ENCODE data around the gene LCLAT1.

LCLAT1 gene

DNA sequence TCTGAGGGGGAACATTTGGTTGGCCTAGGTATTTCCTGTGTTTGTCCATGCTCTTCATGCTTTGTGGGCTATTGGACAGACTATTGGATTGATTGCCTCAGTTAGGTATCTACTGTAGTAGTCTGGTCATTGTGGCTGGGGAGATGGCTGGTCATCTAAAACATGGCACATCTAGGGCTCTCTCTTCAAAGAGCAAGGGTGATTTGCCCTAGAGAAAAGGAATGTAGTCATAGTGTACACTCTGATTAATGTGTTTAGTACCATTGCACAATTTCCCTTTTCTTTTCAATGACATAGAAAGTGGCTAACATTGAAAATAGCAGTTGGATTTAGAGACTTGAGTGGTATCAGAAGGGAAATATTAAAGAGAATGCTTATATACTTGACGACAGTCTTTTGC, 114.3 kb downstream of the LCLAT1 start:
- no peak overlapping the region for H3K27ac ChIP-seq (ENCODE audit: extremely low read depth, low read depth, low read length)
- TF ChIP-seq, protein P1, sequence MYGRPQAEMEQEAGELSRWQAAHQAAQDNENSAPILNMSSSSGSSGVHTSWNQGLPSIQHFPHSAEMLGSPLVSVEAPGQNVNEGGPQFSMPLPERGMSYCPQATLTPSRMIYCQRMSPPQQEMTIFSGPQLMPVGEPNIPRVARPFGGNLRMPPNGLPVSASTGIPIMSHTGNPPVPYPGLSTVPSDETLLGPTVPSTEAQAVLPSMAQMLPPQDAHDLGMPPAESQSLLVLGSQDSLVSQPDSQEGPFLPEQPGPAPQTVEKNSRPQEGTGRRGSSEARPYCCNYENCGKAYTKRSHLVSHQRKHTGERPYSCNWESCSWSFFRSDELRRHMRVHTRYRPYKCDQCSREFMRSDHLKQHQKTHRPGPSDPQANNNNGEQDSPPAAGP (tag by site-specific recombination; IDR thresholded peaks at IDR 0.05): no peak
- CTCF ChIA-PET: interaction anchor here (0.6 to 1.4 kb wide), 4 partner anchors 16 to 396 kb away, joined by 3 to 7 read pairs (median 4); no protein-coding TSS in a partner anchor
- H3K36me3 ChIP-seq (ENCODE audit: control insufficient read depth in 2 of 2, insufficient read depth in 1 of 2, low read length in 2 of 2): peaks cover 0 to 10% of the 10 kb centered on the region in 2 experiments; a peak in 1 of 3 replicates
- H3K4me1 ChIP-seq (ENCODE audit: control insufficient read depth, insufficient read depth, low read length): no peaks in the 10 kb centered on the region
- no peaks in the 10 kb centered on the region for H3K9me3 ChIP-seq (ENCODE audit: control insufficient read depth, insufficient read depth, low read depth, low read length)
- H3K4me3 ChIP-seq (ENCODE audit: low read depth, low read length): no peak overlapping the region
- POLR2A ChIA-PET: no interaction called here

DNA sequence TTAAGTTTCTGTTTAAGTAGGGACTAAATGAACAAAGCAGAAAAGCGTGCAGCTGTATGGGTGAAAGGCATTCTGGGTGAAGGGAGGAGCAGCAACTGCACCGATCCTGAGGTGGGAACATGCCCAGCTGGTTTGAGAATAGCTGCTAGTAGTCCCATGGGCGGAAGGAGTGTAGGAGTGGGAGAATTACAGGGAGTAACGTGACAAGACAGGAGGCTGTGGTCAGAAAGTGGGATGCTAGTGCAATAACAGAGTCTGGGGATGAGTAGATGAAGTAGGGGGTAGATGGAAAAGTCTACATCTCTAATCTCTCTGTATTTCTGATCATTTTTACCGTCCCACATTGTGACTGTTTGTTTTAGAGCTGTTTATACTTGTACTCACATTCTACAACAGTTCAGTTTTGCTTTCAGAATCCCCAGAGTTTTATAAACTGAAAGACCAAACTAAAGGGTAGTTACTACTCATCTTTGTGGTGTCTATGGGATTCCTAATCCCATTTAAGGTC, 118.9 kb downstream of the LCLAT1 start:
- Histone ChIP-seq H3K36me3 (ENCODE audit: control insufficient read depth in 2 of 2, insufficient read depth in 1 of 2, low read length in 2 of 2) (peaks cover 0 to 16% of the 10 kb centered on the region in 2 experiments; a peak in 2 of 3 replicates), H3K9me3 (ENCODE audit: control insufficient read depth, insufficient read depth, low read depth, low read length) (no peaks in the 10 kb centered on the region), H3K27ac (ENCODE audit: extremely low read depth, low read depth, low read length) (no peak overlapping the region), H3K4me3 (ENCODE audit: low read depth, low read length) (no peak overlapping the region), H3K4me1 (ENCODE audit: control insufficient read depth, insufficient read depth, low read length) (no peaks in the 10 kb centered on the region)
- TF ChIP-seq, protein P2, sequence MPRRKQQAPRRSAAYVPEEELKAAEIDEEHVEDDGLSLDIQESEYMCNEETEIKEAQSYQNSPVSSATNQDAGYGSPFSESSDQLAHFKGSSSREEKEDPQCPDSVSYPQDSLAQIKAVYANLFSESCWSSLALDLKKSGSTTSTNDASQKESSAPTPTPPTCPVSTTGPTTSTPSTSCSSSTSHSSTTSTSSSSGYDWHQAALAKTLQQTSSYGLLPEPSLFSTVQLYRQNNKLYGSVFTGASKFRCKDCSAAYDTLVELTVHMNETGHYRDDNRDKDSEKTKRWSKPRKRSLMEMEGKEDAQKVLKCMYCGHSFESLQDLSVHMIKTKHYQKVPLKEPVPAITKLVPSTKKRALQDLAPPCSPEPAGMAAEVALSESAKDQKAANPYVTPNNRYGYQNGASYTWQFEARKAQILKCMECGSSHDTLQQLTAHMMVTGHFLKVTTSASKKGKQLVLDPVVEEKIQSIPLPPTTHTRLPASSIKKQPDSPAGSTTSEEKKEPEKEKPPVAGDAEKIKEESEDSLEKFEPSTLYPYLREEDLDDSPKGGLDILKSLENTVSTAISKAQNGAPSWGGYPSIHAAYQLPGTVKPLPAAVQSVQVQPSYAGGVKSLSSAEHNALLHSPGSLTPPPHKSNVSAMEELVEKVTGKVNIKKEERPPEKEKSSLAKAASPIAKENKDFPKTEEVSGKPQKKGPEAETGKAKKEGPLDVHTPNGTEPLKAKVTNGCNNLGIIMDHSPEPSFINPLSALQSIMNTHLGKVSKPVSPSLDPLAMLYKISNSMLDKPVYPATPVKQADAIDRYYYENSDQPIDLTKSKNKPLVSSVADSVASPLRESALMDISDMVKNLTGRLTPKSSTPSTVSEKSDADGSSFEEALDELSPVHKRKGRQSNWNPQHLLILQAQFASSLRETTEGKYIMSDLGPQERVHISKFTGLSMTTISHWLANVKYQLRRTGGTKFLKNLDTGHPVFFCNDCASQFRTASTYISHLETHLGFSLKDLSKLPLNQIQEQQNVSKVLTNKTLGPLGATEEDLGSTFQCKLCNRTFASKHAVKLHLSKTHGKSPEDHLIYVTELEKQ (tag by site-specific recombination; IDR thresholded peaks at IDR 0.05; ENCODE audit: borderline replicate concordance): no peak
- TF ChIP-seq EGR2 (tag by site-specific recombination; IDR thresholded peaks at IDR 0.05; ENCODE audit: low read depth): peak; percentile 88
- TF ChIP-seq ZFHX2 (tag by site-specific recombination; conservative IDR thresholded peaks at IDR 0.05): peak; percentile 78
- POLR2A ChIA-PET: no interaction called here
- CTCF ChIA-PET: no interaction called here

DNA sequence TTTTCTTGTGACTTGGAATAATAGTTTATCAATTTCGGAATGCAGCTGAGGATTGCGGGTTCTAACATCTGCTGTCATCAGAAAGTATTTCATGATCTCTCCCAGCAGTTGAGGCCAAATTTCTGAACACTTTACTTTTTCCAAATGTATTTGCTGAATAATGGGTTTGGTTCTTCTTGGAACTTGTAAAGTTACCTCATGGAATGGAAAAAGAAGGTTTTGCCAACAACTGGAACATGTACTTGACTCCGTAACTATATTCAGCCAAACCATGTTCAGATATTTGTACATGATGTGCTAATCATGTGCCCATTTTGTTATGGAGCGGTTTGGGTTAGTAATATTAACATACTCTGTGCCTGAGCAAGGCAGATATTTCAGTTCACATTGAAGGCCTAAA, 119.6 kb downstream of the LCLAT1 start:
- Histone ChIP-seq H3K4me3 (ENCODE audit: low read depth, low read length) (no peak overlapping the region), H3K36me3 (ENCODE audit: control insufficient read depth in 2 of 2, insufficient read depth in 1 of 2, low read length in 2 of 2) (peaks cover 0 to 16% of the 10 kb centered on the region in 2 experiments; a peak in 2 of 3 replicates), H3K9me3 (ENCODE audit: control insufficient read depth, insufficient read depth, low read depth, low read length) (no peaks in the 10 kb centered on the region), H3K4me1 (ENCODE audit: control insufficient read depth, insufficient read depth, low read length) (no peaks in the 10 kb centered on the region), H3K27ac (ENCODE audit: extremely low read depth, low read depth, low read length) (no peak overlapping the region)
- ChIA-PET POLR2A (no interaction called here), CTCF (no interaction called here)
- TF ChIP-seq ZNF501 (tag by site-specific recombination; IDR thresholded peaks at IDR 0.05): no peak
- no peak for TF ChIP-seq BCL6B (tag by site-specific recombination; IDR thresholded peaks at IDR 0.05)
- no peak for TF ChIP-seq ZFP3 (tag by site-specific recombination; IDR thresholded peaks at IDR 0.05; ENCODE audit: low read depth)
- no peak for TF ChIP-seq KLF9 (tag by site-specific recombination; IDR thresholded peaks at IDR 0.05; ENCODE audit: low read depth)
- TF ChIP-seq ZNF138 (tag by site-specific recombination; IDR thresholded peaks at IDR 0.05; ENCODE audit: borderline replicate concordance): no peak
- TF ChIP-seq KLF10 (tag by site-specific recombination; IDR thresholded peaks at IDR 0.05): no peak
- no peak for TF ChIP-seq PRDM4 (tag by site-specific recombination; IDR thresholded peaks at IDR 0.05)
- no peak for TF ChIP-seq YY1 (tag by site-specific recombination; IDR thresholded peaks at IDR 0.05)

Data from HEK293 (cell line).